Stimulated activated CD4-positive, alpha-beta T cell treated with anti-CD3 and anti-CD28 coated beads, Interleukin-12 subunit alpha, Interleukin-12 subunit beta, amount 100 ng/mL, for 48 hours (primary cell): ENCODE data around the gene PTPRG.
"Not testable (repeated sequence)": the region's sequence is repeated elsewhere in the genome, so short reads cannot be mapped to it uniquely, and the experiment has no call there.

Experiments used
- DNase-seq, 3 donors: peaks; one replicate each; pipeline ENCODE4 v3.0.0-alpha.2; 2020; ENCODE audit warnings: low read depth in 2 of 3, low spot score in 1 of 3

PTPRG gene

DNA sequence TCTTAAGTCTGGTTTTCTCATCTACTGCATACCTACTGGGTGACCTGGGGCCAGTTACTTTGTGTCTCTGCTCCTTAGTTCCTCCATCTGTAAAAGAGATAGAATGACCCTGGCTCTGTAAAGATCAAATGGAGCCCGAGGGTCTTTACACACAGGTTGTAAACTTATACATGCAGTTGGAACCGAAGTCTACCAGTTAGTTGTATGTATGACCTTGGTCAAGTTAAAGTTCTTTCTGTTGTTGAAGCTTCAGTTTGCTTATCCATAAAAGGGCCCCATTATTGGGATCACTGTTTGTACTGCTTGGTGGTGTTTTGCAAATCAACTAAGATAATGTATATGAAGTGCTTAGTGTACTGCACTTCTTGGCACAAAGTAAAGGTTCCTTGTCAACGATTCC, 186.9 kb downstream of the PTPRG start:
- DNase-seq, result no peak

GRCh38 chr3:61750766-61751165, 189.4 kb downstream of the PTPRG start:
- no peak for DNase-seq

- DNase-seq, result no peak
These were observed 197.5 kb downstream of the PTPRG start for GRCh38 chr3:61758839-61759238.

GRCh38 chr3:61760783-61761182, 199.4 kb downstream of the PTPRG start:
- not testable (repeated sequence) for DNase-seq

DNA sequence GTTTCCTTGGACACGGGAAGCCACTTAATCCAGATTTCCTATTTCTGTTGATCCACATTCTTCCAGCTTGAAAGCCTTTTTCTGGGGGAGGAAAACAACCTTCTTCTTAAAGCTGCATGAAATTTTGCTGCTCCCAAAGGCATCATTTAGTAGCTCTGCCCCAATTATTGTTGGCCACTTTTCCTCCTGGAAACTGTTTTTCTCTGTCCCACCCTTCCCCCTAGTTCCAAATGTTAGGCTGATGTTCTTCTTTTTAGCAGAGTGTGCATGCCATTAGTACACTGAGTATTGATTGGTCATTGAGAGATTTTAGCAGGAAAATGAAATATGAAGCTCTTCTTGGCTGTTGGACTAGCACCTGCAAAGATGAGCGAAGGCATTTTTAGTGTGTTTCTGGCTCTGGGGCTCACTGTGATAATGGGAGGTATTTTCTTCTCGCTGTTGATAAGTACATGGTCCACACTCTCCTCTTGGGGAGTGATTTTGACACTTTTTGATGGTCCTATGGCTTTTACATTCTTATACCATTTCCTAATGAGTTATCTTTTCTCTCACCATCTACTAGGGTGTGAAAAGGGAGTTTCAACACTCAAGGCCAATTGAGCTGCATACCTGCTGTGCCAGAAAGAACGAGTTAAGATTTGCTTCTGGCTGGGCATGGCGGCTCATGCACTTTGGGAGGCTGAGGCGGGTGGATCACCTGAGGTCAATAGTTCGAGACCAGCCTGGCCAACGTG, 200.5 kb downstream of the PTPRG start:
- DNase-seq, result no peak

DNA sequence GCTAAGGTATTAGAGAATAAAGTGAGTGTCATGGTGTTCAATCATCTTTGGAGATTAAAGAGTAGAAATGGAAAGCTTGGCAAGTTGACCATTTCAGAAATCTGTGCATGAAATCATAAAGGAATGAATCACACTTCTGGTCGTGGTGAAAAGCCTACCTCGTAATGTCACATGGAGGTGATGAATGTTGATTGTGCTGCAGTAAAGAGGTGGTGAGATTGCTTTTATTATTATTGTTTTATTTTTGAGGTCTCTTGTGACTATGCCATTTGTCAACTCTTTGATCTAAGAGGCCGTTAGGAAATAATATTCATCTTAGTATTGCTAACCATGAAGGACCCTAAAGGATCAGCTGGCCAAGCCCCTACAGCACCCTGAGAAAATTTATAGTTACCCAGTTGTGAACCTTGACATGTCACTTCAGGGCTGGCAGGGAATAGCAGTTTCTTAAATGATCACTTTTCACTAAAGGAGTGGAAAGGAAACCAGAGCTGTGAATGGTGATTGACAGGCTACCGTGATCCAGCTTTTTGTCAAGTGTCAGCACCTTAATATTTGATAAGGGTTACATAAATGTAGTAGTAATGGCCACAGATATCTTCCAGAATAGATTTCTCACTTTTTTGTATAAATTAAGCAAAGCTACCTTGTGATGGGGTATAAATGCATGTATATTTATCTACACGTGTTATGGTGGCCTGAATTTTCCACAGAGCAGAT, 203.9 kb downstream of the PTPRG start:
- DNase-seq, result no peak

GRCh38 chr3:61768284-61769037, 207.1 kb downstream of the PTPRG start:
- DNase-seq, result no peak

GRCh38 chr3:61769266-61769990, 208.1 kb downstream of the PTPRG start:
- no peak for DNase-seq

GRCh38 chr3:61771976-61772375, 210.6 kb downstream of the PTPRG start:
- DNase-seq, result no peak

DNA sequence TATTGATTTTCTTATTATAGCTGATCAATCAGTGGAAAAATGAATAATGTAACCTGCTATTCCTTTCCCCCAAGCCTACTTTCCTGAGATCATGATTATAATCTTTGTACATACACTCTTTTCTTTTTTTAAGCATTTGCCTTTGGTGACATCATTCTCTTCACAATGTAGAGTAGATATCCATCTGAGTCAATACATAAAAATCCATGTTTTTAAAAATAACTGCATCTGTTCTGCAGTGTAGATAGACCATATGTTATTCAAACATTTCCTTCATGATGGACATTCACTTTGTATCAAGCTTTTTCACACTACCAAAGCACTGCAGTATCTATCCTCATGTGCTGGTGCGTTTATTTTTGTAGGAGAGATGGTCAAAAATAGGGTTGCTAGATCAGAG, 211.1 kb downstream of the PTPRG start:
- DNase-seq, result no peak

DNA sequence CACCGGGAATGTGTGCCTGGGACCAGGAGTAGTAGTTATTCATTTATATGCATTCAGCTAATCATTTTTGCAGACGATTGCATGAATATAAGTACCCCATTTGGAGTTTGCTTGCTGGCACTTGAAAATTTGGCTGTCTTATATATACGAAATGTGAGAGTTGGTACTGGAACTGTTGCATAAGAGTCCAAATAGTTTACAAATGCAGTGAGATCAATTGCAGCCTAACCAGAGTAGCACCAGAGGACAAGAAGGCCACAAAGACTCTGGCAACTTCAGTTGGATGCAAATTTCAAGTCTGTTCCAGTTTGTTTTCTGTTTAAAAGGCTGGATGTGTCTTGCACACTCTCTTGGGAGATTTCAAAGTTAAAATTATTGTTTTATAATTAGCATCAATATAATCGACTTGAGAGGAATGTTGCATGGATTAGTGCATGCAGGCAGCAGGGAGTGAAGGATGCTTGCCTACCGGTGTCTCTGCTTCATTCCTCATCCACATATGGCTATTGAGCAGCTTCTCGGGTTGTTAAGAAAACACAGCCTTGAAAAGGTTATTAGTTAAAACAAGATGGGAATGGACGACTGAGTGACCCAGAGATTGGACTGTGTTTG, 213.0 kb downstream of the PTPRG start:
- no peak for DNase-seq

DNA sequence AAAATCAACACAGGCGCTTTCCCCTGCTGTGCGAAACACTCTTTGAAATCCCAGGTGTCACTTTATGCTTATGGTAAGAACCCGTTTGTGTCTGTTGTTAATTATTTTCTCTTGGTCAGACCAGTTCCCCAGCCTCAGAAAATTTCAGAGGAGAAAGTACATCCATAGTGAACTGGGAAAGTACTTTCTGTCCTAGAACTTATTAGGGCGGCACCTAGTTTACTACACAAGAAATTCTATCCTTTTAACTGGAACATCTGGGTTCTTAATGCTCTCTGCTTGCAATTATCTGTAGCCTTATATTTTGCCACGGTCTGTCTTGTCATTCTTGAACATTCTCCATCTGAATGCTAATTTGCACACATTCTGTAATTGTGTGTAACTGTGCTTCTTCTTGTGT, 215.0 kb downstream of the PTPRG start:
- no peak for DNase-seq

- DNase-seq, result no peak
These were observed 216.1 kb downstream of the PTPRG start for GRCh38 chr3:61777483-61777882.

DNA sequence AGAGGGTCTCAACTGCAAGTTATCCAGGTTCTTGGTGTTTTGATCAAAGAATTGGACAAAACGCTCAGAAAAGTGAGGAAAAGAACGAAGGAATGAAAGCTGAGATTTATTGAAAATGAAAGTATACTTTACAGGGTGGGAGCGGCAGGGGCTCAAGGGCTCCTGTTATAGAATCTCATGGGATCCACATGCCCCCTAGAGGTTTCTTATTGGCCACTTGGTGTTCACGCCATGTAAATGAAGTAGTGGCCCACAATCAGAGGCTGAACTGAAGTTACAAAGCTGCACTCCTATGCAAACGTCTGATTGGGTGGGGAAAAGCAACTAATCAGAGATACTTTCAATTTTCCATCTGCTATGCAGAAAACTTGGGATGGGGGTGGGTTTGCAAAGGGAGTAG, 216.7 kb downstream of the PTPRG start:
- DNase-seq, result no peak

GRCh38 chr3:61780016-61780415, 218.6 kb downstream of the PTPRG start:
- DNase-seq, result no peak

- DNase-seq, result no peak
These were observed 219.3 kb downstream of the PTPRG start for GRCh38 chr3:61780455-61781228.

GRCh38 chr3:61783993-61784718, 222.8 kb downstream of the PTPRG start:
- no peak for DNase-seq

DNA sequence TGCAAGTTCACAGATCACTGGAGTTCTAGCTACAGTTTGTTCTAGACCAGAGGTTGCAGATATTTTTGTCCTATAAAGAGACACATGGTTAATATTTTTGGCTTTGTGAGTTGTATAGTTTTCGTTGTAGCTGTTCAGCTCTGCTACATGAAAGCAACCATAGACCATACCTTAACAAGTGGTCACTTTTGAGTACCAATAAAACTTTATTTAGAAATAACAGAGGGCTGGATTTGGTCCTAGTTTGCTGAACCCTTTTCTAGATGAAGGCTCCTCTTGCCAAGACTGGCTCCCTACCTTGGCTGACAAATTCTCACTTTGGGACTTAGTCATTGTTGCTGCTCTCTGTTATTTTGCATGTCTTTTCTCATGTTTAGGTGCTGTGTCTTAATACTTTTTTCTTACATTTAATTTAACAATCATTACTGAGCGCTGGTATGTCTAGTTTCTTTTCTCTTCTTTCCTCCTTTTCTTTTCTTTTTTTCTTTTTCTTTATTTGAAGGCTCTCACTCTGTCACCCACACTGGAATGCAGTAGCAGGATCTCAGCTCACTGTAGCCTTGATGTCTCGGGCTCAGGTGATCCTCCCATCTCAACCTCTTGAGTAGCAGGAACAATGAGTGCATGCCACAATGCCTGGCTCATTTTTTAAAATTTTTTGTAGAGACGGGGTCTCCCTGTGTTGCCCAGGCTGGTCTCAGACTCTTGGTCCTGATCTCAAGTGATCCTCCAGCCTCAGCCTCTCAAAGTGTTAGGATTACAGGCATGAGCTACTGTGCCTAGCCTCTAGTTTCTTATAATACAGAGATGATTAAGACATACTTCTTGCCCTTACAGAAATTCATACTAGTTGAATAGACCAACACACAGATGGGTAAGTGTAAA, 227.5 kb downstream of the PTPRG start:
- no peak for DNase-seq

GRCh38 chr3:61789861-61790260, 228.5 kb downstream of the PTPRG start:
- DNase-seq, result no peak
